Right kidney (tissue), 1 donor: ENCODE measurements around the gene NDC1.
"Not testable (repeated sequence)": the region's sequence is repeated elsewhere in the genome, so short reads cannot be mapped to it uniquely, and the experiment has no call there.

Experiments used
- DNase-seq: peaks from one replicate; pipeline ENCODE4 v3.0.0-alpha.2; 2016

NDC1 gene

DNA sequence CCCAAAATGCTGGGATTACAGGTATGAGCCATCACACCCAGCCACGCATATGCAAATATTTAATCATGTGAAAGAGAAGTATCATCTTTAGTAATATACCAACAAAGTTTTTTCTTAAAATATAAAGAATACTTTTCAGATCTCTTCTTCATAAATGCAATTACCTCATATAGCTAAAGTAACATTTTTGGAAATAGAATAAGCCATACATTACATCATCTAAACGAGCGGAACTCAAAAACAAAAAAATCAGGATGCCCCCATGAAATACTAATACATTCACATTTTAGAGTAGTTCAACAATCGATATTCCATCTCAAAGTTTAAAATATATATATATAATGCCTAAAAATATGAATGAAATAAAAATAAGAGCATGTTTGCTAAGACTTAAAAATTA lies 4.7 kb downstream of the NDC1 start:
- no peak for DNase-seq

DNA sequence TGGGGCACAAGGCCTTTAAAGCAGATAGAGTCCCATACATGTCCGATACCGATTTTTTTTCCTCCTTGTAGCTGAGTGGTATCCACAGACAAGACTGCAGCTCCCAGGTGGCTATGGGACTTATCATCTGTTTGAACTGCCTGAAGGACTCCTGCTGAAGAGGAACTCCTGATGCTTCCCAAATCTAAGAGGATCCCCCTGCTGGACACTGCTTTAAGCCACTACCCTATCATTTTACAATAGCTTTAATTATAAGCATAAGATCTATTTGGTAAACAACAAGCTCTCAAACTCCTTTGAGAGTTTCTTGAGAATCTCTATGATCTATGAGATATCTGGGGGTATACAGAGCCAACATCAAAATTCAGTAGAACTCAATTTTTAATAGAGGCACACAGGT lies 11.7 kb downstream of the NDC1 start:
- no peak for DNase-seq

DNA sequence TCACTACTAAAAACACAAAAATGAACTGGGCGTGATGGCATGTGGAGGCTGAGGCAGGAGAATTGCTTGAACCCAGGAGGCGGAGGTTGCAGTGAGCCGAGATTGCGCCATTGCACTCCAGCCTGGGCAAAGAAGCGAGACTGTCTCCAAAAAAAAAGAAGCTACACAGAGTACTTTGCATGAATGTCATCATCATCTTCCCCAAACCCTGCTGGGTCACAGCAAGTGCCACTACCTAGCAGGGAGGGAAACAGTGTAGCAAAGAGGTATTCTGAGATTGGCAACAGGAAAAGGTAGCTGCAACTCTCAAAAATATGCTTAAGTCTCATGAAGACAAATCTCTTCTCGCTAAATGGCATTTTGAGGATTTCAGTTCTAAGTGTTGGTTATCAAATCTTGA lies 12.8 kb downstream of the NDC1 start:
- DNase-seq: no peak

DNA sequence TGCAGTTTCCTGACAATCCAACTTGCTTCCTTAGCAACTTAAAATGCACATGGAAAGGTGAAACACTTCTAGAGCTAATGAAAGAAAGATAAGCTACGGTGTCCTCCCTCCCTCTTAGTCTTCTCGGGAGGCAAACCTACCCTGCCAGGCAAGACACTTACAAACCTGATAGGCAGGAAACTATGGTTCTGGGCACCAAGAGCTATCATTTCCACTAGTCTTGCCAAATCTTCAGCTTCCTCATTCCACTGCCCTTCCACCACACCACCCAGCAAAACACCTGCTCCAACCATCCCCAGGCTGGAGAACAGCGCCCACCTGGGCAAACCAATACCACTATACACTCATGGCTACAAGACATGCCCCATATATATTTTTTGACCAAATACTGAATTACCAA lies 15.2 kb downstream of the NDC1 start:
- DNase-seq: no peak

DNA sequence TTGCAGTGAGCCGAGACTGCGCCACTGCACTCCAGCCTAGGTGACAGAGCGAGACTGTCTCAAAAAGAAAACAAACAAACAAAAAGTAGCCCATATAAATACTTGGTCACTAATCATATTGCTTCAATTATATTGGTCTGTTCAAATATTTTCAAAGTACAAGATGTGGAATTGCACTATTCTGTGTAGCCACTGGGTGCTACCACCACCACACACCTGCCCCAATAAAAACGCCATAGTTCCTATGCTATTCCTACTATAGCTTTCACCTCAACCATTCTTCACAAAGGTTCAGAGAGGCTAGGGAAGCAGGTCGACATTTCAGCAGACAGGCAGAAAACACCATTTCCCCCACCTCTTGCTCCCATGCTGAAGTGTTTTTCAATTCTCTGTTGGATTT lies 16.7 kb downstream of the NDC1 start:
- no peak for DNase-seq

DNA sequence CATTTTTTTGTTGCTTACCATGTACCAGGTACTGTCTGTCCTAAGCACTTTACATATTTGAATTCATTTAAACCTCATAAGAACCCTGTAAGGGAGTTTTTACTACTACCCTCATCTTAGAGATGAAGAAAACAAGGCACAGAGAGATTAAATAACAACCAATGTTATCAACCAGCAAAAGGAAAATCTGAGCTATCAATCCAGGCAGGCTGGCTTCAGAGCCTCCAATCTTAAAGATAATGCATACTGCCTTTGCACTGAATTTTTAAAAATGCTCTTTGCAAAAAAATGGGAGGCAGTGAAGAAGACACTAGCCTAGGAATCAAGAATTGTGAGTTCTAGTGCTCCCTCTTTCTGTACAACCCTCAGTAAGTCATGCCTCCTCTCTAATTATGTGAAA lies 18.7 kb downstream of the NDC1 start:
- no peak for DNase-seq

DNA sequence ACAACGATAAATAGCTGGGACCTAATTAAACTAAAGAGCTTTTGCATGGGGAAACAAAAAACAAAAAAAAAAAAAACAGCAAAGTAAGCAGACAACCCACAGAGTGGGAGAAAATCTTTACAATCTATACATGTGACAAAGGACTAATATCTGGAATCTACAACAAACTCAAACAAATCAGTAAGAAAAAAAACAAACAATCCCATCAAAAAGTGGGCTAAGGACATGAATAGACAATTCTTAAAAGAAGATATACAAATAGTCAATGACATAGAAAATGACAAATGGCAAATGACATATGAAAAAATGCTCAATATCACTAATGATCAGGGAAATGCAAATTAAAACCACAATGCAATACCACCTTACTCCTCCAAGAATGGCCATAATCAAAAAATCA lies 21.5 kb downstream of the NDC1 start:
- DNase-seq: not testable (repeated sequence)

GRCh38 chr1:53815484-53815883 lies 22.6 kb downstream of the NDC1 start:
- DNase-seq: not testable (repeated sequence)

DNA sequence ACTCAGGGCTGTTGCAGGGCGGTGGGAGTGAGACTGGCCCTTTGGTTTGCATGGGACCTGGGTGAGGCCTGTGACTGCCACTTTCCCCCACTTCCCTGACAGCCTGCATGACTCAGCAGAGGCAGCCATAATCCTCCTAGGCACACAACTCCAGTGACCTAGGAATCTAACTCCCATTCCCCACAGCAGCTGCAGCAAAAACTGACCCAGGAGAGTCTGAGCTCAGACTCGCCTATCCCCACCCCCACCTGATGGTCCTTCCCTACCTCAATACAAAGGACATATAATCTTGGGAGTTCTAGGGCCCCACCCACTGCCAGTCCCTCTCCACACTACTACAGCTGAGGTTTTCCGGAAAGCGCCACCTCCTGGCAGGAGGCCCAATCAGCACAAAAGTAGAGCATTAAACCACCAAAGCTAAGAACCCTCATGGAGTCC lies 26.7 kb downstream of the NDC1 start:
- DNase-seq: no peak

DNA sequence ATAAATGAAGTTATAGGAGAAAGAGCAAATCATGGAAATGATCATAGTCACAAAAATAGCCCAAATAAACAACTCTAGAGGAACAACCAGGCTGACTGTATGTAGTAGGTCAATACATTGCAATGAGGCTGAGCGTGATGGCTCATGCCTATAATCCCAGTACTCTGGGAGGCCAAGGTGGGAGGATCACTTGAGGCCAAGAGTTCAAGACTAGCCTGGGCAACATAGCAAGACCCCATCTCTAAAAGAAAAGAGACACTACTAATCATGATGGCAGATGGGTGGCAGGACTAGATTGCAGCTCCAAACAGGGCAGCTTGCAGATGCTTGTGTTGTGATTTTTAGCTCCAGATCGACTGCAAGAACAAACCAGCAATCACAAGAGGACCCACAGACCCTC lies 27.6 kb downstream of the NDC1 start:
- DNase-seq: no peak

GRCh38 chr1:53810007-53810406 lies 28.1 kb downstream of the NDC1 start:
- no peak for DNase-seq

GRCh38 chr1:53807916-53808315 lies 30.2 kb downstream of the NDC1 start:
- no peak for DNase-seq

DNA sequence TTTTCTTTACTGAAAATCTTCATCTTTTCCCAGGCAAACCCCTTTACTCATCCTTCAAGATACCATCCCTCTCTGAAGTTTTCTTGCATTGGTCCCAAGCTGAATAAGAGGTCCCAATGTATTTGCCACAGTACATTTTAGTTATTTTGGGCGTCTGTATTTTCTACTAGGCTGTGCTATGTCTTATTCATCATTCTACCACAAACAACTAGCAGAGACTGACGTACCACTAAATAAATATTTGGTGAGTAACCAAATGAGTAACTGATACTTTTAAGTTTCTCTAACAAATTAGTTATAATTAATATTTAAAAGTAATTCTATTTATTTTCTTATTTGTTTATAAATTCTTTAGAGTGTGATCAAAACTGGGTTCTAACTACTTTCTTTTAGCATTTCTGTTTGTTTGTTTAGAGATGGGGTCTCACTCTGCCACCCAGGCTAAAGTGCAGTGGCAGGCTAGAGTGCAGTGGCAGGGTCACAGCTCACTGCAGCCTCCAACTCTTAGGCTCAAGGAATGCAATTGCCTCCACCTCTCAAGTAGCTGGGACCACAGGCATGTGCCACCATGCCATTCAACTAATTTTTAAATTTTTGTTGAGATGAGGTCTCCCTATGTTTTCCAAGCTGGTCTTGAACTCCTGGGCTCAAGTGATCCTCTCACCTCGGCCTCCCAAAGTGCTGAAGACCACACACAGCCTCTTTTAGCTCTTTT lies 33.1 kb downstream of the NDC1 start:
- DNase-seq: no peak

- no peak for DNase-seq
Measured at GRCh38 chr1:53804181-53804580, 33.9 kb downstream of the NDC1 start.

DNA sequence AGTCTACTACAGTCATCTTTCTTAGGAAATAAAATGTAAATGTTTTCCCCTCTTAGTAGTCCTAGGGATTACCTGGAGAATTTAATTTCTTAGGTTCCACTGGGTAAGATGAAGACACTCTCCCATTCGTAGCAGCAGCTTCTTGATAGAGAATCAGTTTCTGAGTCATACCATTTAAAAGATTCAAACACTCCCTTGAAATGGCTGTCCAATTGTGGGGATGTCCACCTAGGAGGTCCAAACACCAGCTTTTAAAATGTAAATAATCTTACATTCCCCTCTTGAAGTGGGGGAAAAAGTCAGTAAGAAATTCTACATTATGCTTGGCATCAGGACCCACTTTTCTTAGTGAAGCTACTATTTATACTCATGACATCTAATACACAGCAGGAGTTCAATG lies 37.5 kb downstream of the NDC1 start:
- no peak for DNase-seq

DNA sequence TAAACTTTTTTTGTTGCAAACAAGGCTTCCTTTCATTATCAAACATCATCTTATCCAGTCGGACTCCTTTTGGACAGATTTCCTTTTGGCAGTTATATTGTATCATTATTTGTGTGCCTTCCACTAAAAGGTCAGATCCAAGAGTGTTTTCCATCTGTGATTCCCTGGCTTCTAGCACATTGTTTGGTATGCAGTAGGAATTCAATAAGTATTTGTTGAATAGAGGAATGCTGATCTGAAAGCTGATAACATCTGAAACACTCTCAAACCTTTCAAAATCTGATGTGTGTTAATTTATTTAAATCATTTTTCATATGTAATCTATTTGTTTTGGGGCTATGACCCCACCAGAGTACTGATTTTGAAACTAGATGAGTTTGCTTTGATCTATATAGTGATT lies 39.0 kb downstream of the NDC1 start:
- DNase-seq: no peak

GRCh38 chr1:53792806-53793205 lies 45.3 kb downstream of the NDC1 start:
- DNase-seq: no peak

DNA sequence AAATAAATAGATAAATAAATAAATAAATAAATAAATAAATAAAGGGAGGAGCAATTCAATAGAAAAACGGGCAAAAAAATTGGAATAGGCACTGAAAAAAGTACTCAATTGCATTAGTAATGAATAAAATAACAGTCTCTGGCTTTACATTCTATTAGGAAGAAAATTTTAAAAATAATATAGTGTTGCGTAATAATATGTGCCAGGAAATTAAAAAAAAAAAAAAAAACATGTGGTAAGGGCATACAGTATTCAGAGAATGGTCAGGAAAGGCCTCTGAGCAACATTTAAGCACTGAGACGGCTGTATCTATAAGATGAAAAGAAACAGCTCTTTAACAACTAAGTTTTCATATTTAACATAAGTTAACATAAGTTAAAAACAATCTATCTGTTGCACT lies 50.4 kb downstream of the NDC1 start:
- no peak for DNase-seq

DNA sequence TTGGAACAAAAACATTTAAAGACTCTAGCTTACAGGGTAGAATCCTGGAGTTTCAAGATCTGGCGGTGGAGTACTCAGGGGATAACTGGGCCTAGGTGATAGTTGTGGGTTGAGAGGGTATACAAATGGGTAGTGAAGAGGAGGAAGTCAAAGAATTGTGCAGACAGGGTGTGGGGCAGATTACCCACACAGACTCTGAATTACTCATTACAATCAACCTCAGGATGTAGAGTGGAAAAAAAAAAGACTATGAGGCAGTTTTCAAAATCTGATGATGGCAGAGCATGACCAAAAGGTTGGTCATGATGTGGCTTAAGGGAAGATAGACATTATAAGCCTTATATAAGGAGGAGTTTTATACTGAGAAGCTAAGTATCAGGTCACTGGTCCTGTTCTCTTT lies 55.0 kb downstream of the NDC1 start:
- no peak for DNase-seq

- no peak for DNase-seq
Measured at GRCh38 chr1:53781654-53782053, 56.4 kb downstream of the NDC1 start.

GRCh38 chr1:53777272-53777671 lies 60.8 kb downstream of the NDC1 start:
- DNase-seq: no peak

GRCh38 chr1:53771648-53772047 lies 66.4 kb downstream of the NDC1 start:
- no peak for DNase-seq

DNA sequence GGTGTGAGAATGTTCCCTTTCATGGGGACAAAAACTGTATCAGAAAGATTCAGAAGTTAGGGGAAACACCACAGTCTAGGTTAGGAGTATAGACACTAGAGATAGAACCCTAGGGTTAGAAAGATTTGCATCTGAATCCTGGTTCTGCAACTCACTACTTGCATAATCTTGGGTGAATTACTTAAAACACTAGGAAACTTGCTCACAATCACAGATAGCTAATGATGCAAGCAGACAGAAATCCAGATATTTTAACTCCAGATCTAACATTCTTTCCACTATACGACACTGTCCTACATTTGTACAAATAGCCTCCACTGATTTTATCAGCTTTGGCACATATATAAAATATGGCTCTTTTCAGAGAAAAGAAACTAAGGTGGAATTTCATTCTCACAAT lies 68.3 kb downstream of the NDC1 start:
- no peak for DNase-seq

DNA sequence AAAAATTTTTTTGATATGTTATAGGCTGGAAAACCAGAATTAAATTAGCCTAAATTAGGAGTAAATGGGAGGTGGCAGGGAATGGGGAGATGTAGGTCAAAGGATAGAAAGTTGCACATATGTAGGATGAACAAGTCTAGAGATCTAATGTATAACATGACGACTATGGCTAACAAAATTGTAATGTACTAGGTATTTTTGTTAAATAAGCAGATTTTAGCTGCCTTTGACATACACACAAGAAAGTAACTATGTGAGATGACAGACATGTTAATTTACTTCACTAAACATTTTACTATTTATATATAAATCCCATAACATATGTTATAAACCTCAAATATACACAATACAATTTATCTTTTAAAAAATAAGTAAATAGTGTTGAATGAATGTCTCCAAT lies 68.9 kb downstream of the NDC1 start:
- no peak for DNase-seq

GRCh38 chr1:53766831-53767405 lies 71.2 kb downstream of the NDC1 start:
- DNase-seq: no peak
